Measurements from ENCODE around the gene UBE3C.
A peak's percentile ranks its signal among the peaks of the same experiment; 100 is the strongest.
"Not testable (repeated sequence)": the region's sequence is repeated elsewhere in the genome, so short reads cannot be mapped to it uniquely, and the experiment has no call there.

Gene UBE3C

GRCh38 chr7:157244516-157245294 is 106.0 kb downstream of the UBE3C start:
- DNase-seq = no peak

- no peak for DNase-seq
Observed at GRCh38 chr7:157246052-157246451, 107.3 kb downstream of the UBE3C start.

- no peak for DNase-seq
Observed at GRCh38 chr7:157248659-157249058, 109.9 kb downstream of the UBE3C start.

DNA sequence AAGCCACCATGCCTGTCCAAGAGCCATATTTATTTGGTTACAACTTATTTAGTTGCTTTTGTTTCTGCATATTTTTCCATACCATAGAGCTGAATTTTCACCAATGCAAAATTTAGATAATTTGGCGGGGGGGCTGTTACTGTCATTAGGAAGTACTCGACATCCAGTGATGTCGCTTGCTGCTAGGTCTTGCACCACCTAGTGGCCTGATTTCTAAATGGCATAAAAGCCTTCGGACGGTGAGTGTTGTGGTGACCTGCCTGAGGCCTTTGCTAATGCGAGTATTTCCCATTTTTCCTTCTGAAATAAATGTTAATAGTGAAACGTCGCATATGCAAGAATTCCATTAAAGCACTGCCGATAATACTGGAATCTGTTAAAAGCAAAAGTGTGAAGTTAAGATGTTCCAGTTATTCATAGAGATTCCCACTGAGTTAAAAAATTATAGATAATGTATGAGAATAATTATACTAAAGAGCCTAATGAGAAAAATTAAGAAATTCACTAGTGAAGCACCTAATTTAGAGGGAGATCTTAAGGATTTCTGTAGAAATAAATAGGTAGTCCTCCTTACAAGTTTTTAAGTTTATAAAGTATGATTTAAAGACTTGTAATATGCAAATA is 112.0 kb downstream of the UBE3C start:
- no peak for DNase-seq

DNA sequence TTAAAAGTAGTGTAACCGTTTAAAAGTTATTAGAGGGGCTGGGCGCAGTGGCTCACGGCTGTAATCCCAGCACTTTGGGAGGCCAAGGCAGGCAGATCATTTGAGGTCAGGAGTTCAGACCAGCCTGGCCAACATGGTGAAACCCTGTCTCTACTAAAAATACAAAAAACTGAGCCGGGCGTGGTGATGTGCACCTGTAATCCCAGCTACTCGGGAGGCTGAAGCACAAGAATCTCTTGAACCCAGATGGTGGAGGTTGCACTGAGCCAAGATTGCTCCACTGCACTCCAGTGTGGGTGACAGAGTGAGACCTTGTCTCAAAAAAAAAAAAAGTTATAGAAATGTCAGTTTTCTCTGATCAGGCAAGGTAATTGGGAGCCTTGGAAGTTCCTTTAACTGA is 113.1 kb downstream of the UBE3C start:
- DNase-seq = not testable (repeated sequence)

DNA sequence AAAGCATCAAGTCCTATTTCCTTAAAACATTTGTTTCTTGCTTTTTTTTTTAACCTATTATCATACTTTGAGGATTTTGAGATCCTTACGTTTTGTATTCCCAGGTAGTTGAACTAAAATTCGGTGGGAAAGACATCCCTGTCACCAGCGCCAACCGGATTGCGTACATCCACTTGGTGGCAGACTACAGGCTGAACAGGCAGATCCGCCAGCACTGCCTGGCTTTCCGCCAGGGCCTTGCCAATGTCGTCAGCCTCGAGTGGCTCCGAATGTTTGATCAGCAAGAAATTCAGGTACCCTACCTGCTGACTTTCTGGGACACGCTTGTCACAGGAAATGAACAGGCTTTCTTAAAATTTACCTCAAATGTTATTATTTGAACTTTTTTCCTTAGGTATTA is 115.1 kb downstream of the UBE3C start:
- peak; percentile 85 for DNase-seq

DNA sequence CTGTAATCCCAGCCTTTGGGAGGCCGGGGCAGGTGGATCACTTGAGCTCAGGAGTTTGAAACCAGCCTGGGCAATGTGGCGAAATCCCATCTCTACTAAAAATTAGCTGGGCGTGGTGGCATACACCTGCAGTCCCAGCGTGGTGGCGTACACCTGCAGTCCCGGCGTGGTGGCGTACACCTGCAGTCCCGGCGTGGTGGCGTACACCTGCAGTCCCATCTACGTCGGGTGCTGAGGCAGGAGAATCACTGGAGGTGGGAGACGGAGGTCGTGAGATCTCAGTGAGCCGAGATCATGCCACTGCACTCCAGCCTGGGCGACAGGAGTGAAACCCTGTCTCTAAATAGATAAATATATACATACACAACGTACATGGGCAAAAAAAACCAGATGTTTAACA is 116.1 kb downstream of the UBE3C start:
- DNase-seq = not testable (repeated sequence)

GRCh38 chr7:157255201-157255606 is 116.5 kb downstream of the UBE3C start:
- DNase-seq = no peak

GRCh38 chr7:157263156-157263555 is 124.4 kb downstream of the UBE3C start:
- DNase-seq = no peak

GRCh38 chr7:157265051-157265450 is 126.3 kb downstream of the UBE3C start:
- no peak for DNase-seq

- DNase-seq = no peak
Observed at GRCh38 chr7:157266272-157266671, 127.5 kb downstream of the UBE3C start.

GRCh38 chr7:157267516-157267915 is 128.8 kb downstream of the UBE3C start:
- DNase-seq = no peak

DNA sequence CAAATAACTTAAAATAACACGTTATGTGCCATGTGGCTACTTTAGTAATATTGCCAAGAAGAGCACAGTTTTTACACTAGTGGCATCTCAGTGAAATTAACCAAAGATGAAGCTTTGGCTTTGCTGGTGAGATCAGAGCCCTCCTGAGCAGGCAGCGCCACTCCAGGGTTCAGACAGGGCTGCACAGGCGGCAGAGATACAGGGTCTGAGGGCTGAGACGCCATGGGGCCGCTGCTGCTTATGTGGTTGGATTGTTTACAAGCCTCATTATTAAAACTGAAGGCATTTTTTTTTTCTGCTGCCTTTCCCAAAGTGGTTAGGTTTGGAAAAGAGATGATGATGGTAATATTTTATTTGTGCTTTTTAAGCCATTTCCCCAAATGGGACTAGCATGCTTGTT is 129.2 kb downstream of the UBE3C start:
- no peak for DNase-seq

GRCh38 chr7:157268540-157268939 is 129.8 kb downstream of the UBE3C start:
- DNase-seq = no peak

DNA sequence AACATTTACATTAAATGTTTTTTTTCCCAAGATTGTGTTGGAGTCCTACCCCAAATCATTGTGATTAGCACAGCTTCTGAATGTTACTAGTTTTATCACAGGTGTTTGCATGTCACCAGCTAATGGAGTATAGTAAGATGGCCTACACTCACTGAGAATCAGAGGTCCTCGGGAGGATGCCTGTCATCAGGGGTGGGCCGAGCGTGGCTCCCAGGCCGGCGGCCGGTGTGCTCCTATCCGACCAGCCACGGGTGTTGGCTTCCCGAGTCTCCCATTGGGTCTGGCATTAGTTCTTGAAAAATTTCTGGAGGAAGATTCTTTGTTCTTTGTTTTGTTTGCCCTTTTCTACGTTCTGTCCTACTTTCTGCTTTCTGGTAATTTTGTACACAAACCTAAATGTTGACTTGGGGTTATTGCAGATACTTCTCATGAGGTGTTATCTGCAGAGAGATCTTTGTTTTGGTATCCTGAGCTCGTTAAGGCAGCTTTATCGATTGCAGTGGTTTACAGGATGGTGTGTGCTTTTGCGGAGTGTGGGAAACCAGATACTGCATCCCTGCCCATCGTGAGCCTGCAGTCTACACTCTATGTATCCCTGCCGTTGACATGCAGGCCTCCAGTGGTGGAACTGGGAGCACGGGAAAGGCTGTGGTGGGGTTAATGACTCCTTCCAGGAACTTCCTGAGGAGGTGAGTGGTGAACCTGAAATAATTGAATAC is 130.8 kb downstream of the UBE3C start:
- no peak for DNase-seq

- DNase-seq = no peak
Observed at GRCh38 chr7:157270060-157270444, 131.3 kb downstream of the UBE3C start.

DNA sequence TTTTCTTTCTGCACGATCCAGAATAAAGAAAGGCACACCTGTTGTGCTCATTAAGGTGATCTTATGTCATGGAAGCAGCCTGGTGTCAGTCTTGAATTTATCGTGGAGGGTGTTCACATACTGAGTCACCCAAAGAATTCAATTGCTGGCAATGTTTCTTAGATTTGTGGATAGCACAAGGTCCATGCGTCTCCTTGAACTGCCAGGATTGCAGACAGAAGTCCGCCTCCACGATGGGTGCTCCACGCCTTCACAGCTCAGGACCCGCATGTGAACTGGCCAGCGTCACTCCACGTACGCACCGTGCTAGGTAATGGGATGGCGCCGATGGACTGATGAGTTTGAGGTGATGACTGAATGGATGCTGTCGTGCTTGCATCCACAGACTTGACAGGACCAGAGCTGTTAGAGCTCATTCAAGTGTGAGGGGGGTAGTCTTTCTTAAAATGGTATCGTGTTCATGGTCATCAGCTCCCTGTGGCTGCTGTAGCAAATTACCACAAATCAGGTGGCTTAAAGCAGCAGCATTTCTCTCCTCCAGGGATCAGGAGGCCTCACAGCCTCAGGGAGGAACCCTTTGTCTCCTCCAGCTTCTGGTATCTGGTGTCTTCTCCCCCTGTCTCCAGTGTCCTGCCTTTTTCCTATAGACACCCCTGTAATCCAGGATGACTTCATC is 132.7 kb downstream of the UBE3C start:
- DNase-seq = no peak

DNA sequence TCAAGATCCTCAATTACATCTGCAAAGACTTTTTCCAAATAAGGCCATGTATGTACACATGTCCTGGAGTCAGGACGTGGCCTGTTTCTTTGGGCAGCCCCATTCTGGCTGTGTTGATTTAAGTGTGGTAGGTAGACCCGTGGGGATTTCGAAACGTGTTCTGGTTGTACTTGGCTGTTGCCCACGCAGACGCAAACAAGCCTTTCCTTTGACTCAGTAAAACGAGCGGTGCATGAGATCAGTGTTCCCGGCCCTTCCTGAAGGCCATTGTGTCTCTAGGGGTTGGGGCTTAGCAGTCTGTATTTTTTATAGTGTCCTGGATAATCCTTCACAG is 133.2 kb downstream of the UBE3C start:
- DNase-seq = no peak

DNA sequence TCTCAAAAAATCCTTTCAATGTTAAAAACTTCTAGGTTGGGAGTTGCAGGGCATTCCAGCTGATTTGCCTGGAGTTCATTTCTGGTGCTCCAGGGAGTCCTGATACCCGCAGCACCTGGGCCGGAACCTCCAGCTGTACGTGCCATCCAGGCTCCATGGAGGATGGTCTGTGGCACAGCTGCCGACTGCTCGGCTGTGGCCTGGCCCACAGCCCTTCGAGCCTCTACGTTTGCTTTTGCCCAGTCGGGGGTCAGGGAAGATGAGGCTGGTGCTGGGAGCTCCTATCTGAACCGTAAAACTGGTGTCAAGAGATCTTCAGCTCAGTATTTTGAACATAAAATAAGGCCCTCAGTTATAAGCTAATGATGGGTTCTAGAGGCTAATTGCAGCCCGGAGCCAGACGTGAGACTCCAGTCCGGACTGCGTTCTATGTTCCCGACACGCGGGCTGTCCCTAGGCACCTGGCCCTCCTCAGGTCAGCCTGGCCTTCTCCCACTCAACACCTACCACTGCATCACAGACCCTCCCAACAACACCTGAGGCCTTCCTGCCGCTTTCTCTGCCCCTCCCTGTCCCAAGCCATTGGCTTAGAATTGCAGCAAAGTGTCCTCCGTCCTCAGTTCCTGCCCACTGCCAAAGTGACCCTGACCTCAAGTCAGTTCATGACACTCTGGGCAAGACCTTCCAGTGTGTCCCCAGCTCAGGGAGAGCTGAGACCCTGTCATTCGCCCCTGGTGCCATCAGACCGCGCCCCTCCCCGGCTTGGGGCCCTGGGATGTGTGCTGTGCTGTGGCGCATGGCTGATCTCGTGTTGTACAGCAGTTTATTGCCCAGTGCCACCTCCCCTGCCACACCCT is 133.9 kb downstream of the UBE3C start:
- DNase-seq = no peak

- peak; percentile 15 for DNase-seq
Observed at GRCh38 chr7:157273208-157274093, 134.7 kb downstream of the UBE3C start.

DNA sequence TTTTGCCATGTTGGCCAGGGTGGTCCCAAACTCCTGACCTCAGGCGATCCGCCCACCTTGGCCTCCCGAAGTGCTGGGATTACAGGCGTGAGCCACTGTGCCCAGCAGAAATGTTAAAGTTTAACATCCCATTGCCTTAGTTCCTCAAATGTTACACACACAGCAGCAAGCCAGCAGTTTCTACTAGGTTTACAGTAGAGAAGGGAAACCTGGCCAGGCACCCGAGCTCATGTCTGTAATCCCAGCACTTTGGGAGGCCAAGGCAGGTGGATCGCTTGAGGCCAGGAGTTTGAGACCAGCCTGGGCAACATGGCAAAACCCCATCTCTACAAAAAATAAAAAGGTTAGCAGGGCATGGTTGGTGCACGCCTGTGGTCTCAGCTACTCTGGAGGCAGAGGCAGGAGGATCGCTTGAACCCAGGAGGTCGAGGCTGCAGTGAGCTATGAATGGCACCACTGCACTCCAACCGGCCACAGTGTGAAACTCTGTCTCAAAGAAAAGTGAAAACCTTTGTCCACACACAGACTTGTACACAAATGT is 135.4 kb downstream of the UBE3C start:
- not testable (repeated sequence) for DNase-seq

Data from NCI-H510A (cell line).